K562 (cell line): Measurements from ENCODE around the gene BCL7C. TPM values are rescaled to one million over a fixed set of nuclear protein-coding genes. Genes with fewer than 3 reads are reported as not detected.
A peak's percentile ranks its signal among the peaks of the same experiment; 100 is the strongest.

Experiments
- CCNT2 ChIP-seq: IDR thresholded peaks from 2 replicates; pipeline ENCODE4 v1.6.1; 2011; ENCODE audit warnings: borderline replicate concordance, low read depth, mild to moderate bottlenecking, moderate library complexity, mixed read lengths, low read length; ENCODE audit not compliant: insufficient read length; ENCODE audit errors: extremely low read depth
- ELF4 ChIP-seq: fragments of 450-650 bp; formaldehyde crosslinking; IDR thresholded peaks from 2 replicates; pipeline ENCODE4 v1.4.0; 2022; ENCODE audit warnings: missing genetic modification characterization
- EP400 ChIP-seq: fragments of 450-650 bp; IDR thresholded peaks from 2 replicates; pipeline ENCODE4 v1.6.1; 2017; ENCODE audit warnings: antibody characterized with exemption, mild to moderate bottlenecking, moderate library complexity
- ETV5 ChIP-seq: sonication (generic); formaldehyde crosslinking; IDR thresholded peaks from 2 replicates; pipeline ENCODE4 v1.4.0; 2020; ENCODE audit warnings: low read depth, mild to moderate bottlenecking, missing genetic modification reagents
- FOSL1 ChIP-seq: fragments of 200-800 bp; sonication (Bioruptor generic); conservative IDR thresholded peaks from 2 replicates; pipeline ENCODE4 v1.6.1; 2016; ENCODE audit warnings: missing genetic modification characterization, missing compliant biosample characterization
- FOXP1 ChIP-seq: sonication (generic); formaldehyde crosslinking; IDR thresholded peaks from 2 replicates; pipeline ENCODE4 v1.8.0; 2022; ENCODE audit warnings: mild to moderate bottlenecking, missing genetic modification reagents
- HDAC8 ChIP-seq: fragments of 450-650 bp; IDR thresholded peaks from 2 replicates; pipeline ENCODE4 v1.6.1; 2016; ENCODE audit warnings: mild to moderate bottlenecking, missing genetic modification characterization, moderate library complexity, missing compliant biosample characterization
- HES1 ChIP-seq: fragments of 450-650 bp; IDR thresholded peaks from 2 replicates; pipeline ENCODE4 v1.6.1; 2016; ENCODE audit warnings: low read depth, mild to moderate bottlenecking, moderate library complexity
- HNRNPLL ChIP-seq: fragments of 200-400 bp; formaldehyde crosslinking; IDR thresholded peaks from 2 replicates; pipeline ENCODE4 v1.6.1; 2017; ENCODE audit warnings: low read length, low read depth, mild to moderate bottlenecking; ENCODE audit not compliant: poor library complexity, severe bottlenecking
- MAFF ChIP-seq: IDR thresholded peaks from 2 replicates; pipeline ENCODE4 v1.6.1; 2012; ENCODE audit warnings: low read length, improper control_type of control experiment
- NR4A1 ChIP-seq, 2 experiments: fragments of 250-450 bp in 1 of 2; fragments of 450-650 bp in 1 of 2; sonication (Bioruptor Pico) in 1 of 2; IDR thresholded peaks; 2 replicates each; pipeline versions ENCODE4 v1.4.0 to v1.6.1; 2016 to 2020; ENCODE audit warnings: mild to moderate bottlenecking in 2 of 2, missing compliant biosample characterization in 1 of 2, missing genetic modification characterization in 1 of 2, moderate library complexity in 1 of 2
- SP1 ChIP-seq: sonication (generic); formaldehyde crosslinking; IDR thresholded peaks from 2 replicates; pipeline ENCODE4 v1.8.1; 2022; ENCODE audit warnings: mild to moderate bottlenecking, missing genetic modification reagents
- STAG1 ChIP-seq: sonication (generic); formaldehyde crosslinking; IDR thresholded peaks from 2 replicates; pipeline ENCODE4 v1.5.0; 2020; ENCODE audit warnings: missing genetic modification reagents, borderline replicate concordance
- YY1 ChIP-seq, 3 experiments: IDR thresholded peaks; 2 replicates each; pipeline ENCODE4 v1.6.1; 2011; ENCODE audit warnings: low read length in 2 of 3, mild to moderate bottlenecking in 2 of 3, moderate library complexity in 2 of 3, borderline replicate concordance in 1 of 3, control low read depth in 1 of 3, low read depth in 1 of 3; ENCODE audit not compliant: insufficient read depth in 3 of 3, insufficient replicate concordance in 2 of 3, control insufficient read depth in 1 of 3, insufficient read length in 1 of 3; ENCODE audit errors: extremely low read depth in 1 of 3
- ZBED1 ChIP-seq: IDR thresholded peaks from 2 replicates; pipeline ENCODE4 v1.6.1; 2014
- ZEB2 ChIP-seq: fragments of 450-650 bp; IDR thresholded peaks from 2 replicates; pipeline ENCODE4 v1.6.1; 2016
- ZNF165 ChIP-seq: fragments of 250-450 bp; sonication (Bioruptor Pico); IDR thresholded peaks from 2 replicates; pipeline ENCODE4 v1.4.0; 2020; ENCODE audit warnings: borderline replicate concordance
- polyA plus RNA-seq, 8 experiments: library from polyadenylated mRNA; depleted of rRNA in 4 of 8; stranded (reverse) in 5 of 8; unstranded in 3 of 8; fragments of >200 nt; fragmentation: Nextera tagmentation in 2 of 8; fragmentation: Illumina TruSeq in 1 of 8; extraction: Ambion mirVana in 2 of 8; extraction: Trizol in 1 of 8; gene quantifications; 2 replicates each; pipeline versions ENCODE4 v1.2.1 to v1.2.3, GENCODE V29; 2011 to 2014; ENCODE audit warnings: inconsistent platforms in 1 of 8, missing spikeins in 1 of 8
- total RNA-seq, 7 experiments: library from RNA; depleted of rRNA in 6 of 7; stranded (reverse); fragments of >200 nt in 6 of 7; fragmentation: Illumina TruSeq in 2 of 7; extraction: Trizol in 2 of 7; gene quantifications; 2 replicates each; pipeline versions ENCODE4 v1.2.1 to v1.2.3, GENCODE V29; 2011 to 2021; ENCODE audit warnings: low replicate concordance in 1 of 7
- TF ChIP-seq, protein P1 (sequence below): fragments of 450-650 bp; IDR thresholded peaks from 2 replicates; pipeline ENCODE4 v1.6.1; 2018; ENCODE audit not compliant: partially characterized antibody
- TF ChIP-seq, protein P2 (sequence below): sonication (generic); formaldehyde crosslinking; IDR thresholded peaks from 2 replicates; pipeline ENCODE4 v1.8.0; 2022; ENCODE audit warnings: missing genetic modification reagents, mild to moderate bottlenecking, moderate library complexity, borderline replicate concordance
- TF ChIP-seq, protein P3 (sequence below), 2 experiments: fragments of 450-650 bp in 1 of 2; sonication (generic) in 1 of 2; formaldehyde crosslinking in 1 of 2; IDR thresholded peaks in 1 of 2; conservative IDR thresholded peaks in 1 of 2; 2 replicates each; pipeline versions ENCODE4 v1.6.1 to v1.8.1; 2016 to 2023; ENCODE audit warnings: mild to moderate bottlenecking in 2 of 2, moderate library complexity in 2 of 2, inconsistent platforms in 1 of 2, missing genetic modification reagents in 1 of 2

The BCL7C gene
- total and polyA plus RNA-seq, 9 of the 15 experiments (the other 6 are each of a cell fraction or from before 2014, with no cell fraction given), result 1.7 to 85.8 (median 19.6) TPM

GRCh38 chr16:30922960-30923535 is 29.2 kb upstream of the BCL7C start (continued):
- TF ChIP-seq NR4A1 (CRISPR knock-in tag; IDR thresholded peaks at IDR 0.05) (no peak), NR4A1 (tag; IDR thresholded peaks at IDR 0.05) (peak; percentile 92), HDAC8 (peak; percentile 80; the same call in 1 of the 2 replicates), FOXP1 (peak; percentile 90), EP400 (peak; percentile 80), ZEB2 (peak; percentile 93), HES1 (0 out of 2 replicates have a peak, but pooled peaks have one; percentile 20), STAG1 (CRISPR knock-in tag) (no peak), MAFF (no peak), CCNT2 (peak; percentile 38), ZNF165 (CRISPR knock-in tag) (peak; percentile 75; the same call in 1 of the 2 replicates), ZBED1 (peak; percentile 49; the same call in 1 of the 2 replicates), ELF4 (CRISPR knock-in tag) (peak; percentile 87), SP1 (CRISPR knock-in tag) (peak; percentile 94), ETV5 (CRISPR knock-in tag) (0 out of 2 replicates have a peak, but pooled peaks have one; percentile 14), FOSL1 (tag) (peak; percentile 48), YY1 (IDR thresholded peaks at IDR 0.05; ENCODE audit: borderline replicate concordance in 1 of 3, control insufficient read depth in 1 of 3, extremely low read depth in 1 of 3, insufficient read depth in 3 of 3, insufficient read length in 1 of 3, insufficient replicate concordance in 2 of 3, low read depth in 1 of 3, low read length in 2 of 3) (peak; percentile 83 to 97 (median 95)), HNRNPLL (no peak)
- TF ChIP-seq, protein P1, sequence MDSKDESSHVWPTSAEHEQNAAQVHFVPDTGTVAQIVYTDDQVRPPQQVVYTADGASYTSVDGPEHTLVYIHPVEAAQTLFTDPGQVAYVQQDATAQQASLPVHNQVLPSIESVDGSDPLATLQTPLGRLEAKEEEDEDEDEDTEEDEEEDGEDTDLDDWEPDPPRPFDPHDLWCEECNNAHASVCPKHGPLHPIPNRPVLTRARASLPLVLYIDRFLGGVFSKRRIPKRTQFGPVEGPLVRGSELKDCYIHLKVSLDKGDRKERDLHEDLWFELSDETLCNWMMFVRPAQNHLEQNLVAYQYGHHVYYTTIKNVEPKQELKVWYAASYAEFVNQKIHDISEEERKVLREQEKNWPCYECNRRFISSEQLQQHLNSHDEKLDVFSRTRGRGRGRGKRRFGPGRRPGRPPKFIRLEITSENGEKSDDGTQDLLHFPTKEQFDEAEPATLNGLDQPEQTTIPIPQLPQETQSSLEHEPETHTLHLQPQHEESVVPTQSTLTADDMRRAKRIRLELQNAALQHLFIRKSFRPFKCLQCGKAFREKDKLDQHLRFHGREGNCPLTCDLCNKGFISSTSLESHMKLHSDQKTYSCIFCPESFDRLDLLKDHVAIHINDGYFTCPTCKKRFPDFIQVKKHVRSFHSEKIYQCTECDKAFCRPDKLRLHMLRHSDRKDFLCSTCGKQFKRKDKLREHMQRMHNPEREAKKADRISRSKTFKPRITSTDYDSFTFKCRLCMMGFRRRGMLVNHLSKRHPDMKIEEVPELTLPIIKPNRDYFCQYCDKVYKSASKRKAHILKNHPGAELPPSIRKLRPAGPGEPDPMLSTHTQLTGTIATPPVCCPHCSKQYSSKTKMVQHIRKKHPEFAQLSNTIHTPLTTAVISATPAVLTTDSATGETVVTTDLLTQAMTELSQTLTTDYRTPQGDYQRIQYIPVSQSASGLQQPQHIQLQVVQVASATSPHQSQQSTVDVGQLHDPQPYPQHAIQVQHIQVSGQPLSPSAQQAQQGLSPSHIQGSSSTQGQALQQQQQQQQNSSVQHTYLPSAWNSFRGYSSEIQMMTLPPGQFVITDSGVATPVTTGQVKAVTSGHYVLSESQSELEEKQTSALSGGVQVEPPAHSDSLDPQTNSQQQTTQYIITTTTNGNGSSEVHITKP, result peak; percentile 54
- TF ChIP-seq, protein P2, sequence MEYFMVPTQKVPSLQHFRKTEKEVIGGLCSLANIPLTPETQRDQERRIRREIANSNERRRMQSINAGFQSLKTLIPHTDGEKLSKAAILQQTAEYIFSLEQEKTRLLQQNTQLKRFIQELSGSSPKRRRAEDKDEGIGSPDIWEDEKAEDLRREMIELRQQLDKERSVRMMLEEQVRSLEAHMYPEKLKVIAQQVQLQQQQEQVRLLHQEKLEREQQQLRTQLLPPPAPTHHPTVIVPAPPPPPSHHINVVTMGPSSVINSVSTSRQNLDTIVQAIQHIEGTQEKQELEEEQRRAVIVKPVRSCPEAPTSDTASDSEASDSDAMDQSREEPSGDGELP (CRISPR knock-in tag), result peak; percentile 47; the same call in 1 of the 2 replicates
- TF ChIP-seq, protein P3, sequence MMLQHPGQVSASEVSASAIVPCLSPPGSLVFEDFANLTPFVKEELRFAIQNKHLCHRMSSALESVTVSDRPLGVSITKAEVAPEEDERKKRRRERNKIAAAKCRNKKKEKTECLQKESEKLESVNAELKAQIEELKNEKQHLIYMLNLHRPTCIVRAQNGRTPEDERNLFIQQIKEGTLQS (IDR thresholded peaks at IDR 0.05), result 0 out of 2 replicates have a peak, but pooled peaks have one; percentile 36
- TF ChIP-seq, protein P3 (CRISPR knock-in tag; conservative IDR thresholded peaks at IDR 0.05), result no peak
